IPS-NIHi11 (cell line): ENCODE results near the gene OPCML.
A peak's percentile ranks its signal among the peaks of the same experiment; 100 is the strongest.

Experiments
- DNase-seq: peaks from one replicate; pipeline ENCODE4 v3.0.0; 2012; ENCODE audit warnings: mixed read lengths, low spot score

Gene OPCML

DNA sequence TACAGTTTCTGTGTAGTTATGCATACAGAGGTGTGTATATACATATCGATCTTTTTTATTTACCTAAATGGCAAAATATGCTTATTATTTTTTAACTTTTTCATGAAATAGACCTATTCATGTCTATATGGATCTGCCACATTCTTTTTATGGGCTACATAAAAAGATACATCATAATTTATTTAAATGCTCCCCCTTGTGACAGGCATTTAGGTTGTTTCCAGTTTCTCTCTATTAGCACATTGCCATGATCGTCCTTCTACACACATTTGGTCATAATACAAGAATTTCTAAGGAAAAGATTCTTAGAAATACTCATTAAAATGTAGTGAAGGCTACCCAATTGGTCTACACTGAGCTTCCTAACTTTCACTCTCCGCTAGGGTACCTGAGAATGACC is 1067.4 kb downstream of the OPCML start:
- no peak for DNase-seq

DNA sequence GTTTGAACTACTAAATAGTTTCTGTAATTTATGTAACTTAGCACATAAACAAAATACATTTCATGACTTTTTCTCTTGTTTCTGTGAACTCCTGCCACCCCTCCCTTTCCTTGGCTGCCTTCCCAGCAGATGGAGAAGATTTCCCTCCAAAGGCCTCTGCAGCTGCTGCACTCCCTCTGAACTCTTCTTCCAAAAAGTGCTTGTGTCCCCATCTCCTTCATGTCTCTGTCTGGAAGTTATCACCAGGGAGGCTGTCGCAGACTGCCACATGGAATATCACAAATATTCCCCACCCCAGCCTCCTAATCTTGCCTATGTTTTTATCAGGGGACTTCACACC is 1068.3 kb downstream of the OPCML start:
- DNase-seq = no peak

DNA sequence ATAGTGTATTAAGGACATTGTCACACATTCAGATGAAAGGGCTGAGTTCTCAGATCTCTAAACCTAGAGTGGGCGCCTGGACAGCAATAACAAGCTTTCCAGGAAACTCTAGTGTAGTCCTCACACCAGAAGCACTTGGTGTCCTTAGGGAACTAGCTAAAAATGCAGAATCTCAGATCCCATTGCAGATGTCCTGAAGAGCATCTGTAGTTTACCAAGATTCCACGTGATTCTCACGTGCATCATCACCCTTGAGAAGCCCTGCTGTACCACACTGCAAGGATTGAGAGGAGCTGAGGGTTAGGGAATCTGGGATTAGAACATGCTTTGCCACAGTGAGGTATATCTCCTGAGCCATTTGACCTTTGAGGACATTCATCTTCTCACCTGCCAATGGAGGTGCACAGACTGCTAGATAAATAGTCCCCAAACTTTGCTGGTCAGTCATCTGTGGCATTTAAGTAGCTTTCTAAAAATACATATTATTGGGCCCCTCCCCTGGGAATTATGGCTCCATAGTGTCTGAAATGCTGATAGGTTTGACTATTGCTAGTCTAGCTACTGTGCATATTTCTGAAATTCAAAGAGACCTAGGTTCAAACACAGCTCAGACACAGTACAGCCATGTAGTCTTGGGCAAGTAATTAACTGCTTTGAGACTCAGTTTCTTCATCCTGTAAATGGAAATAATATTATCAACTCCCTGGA is 1068.9 kb downstream of the OPCML start:
- no peak for DNase-seq

DNA sequence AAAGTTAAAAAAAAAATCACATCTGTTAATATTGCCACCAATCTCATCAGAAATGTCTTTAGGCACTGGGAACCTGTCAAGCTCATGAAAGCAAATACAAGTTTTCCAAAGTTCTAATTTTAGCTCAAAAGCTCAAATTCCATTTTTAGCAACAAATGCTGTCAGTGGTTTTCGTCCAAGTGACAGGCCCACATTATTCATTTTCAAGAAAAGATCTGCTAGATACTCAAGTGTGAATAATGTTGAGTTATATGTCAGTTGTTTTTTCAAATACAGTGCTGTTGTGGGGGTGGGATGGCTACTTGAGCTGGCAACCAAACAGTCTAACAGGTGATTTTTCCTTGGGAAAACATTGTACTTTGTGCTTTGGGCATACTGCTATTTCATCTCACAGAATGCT is 1072.6 kb downstream of the OPCML start:
- no peak for DNase-seq

DNA sequence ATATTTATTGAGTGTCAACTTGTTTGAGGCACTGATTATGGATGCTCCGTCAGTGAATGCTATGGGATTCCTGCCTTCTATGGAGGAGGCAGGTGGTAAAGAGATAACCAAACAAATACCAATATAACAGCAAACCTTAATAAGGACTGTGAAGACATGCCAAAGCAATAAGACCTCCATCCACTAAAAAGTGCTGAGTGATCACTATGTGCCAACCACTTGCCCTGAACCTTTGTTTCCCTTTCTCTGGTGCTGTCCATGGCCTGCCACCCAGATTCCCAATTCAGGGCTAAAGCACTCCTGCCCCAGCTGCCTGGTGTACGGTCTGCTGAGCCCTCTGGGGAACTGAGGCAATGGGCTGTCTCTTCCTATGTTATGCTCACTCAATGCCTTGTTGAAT is 1074.9 kb downstream of the OPCML start:
- no peak for DNase-seq

DNA sequence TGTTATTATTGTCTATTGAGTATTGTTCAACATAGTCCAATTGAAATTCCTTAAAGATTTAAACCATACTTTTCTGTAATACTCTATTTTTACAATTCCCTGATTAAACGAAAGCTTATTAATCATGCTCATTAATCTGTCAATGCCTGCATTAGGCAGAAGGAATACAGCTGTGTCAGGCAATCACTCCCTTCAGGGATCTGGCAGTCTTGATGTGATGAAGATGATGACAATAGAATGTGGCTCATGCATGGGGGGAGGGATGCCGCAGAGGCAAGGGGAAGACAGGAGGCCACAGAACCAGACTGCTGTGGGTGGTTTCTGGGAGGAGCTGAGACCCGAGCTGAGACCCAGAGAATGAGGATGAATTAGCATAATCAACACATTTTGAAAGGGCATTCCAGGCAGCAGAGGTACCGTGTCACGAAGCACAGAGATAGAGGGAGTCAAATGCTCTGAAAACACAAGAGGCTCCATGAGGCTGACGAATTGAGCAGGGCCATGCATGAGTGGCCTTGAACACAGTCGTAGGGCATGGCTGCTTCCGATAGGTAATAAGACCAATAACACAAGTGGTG is 1075.5 kb downstream of the OPCML start:
- peak; percentile 30 for DNase-seq

DNA sequence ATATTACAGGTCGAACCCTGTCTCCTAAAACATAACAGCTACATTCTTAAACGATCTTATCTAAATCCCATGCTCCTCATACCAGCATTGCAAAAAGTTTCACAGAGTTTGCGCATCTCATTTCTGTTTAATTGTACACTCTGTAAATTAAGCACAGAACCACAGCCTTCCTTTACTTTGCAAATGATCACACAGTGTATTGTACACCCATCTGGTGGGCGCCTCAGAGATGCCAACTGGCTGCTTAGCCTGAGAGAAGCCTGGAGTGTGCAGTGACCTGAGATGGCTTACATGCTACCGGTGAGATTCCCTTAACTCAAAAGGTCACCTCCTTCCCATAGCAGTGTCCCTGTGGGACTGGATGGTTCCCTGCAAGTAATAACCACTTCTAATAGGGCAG is 1077.3 kb downstream of the OPCML start:
- DNase-seq = no peak

DNA sequence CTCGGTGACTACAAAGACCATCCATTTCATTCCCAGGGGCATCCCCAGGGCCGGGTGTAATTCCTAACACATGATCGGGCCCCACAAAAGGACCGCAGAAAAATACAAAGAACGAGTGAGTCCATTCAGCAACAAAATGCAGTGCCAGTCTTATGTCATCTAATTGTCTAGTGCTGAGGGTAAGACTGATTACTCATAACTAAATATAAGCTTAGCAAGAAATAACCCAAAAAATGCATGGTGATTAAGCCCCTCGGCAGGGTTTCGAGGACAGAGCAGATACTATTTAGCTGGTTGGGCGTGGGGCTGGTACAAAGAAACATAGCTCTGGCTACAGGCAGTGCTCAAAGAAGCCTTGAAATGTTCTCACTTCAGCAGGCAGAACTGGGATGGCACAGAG is 1078.9 kb downstream of the OPCML start:
- no peak for DNase-seq

DNA sequence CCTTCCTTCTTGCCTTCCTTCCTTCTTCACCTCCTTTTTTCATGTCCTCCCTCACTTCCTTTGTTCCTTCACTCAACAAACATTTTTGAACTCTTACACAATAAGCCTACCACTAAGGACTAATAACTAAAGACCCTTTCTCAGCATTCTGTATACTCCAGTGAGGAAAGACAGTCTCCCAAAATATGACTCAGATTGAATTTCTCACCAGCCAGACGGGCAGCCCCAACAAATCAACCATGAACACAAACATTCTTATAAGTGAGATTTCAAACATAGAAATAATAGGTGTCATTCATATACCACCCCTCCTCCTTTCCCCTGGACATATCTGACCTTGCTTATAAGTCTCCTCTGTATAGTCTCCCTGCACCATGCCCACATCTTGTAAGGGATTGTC is 1079.7 kb downstream of the OPCML start:
- no peak for DNase-seq

DNA sequence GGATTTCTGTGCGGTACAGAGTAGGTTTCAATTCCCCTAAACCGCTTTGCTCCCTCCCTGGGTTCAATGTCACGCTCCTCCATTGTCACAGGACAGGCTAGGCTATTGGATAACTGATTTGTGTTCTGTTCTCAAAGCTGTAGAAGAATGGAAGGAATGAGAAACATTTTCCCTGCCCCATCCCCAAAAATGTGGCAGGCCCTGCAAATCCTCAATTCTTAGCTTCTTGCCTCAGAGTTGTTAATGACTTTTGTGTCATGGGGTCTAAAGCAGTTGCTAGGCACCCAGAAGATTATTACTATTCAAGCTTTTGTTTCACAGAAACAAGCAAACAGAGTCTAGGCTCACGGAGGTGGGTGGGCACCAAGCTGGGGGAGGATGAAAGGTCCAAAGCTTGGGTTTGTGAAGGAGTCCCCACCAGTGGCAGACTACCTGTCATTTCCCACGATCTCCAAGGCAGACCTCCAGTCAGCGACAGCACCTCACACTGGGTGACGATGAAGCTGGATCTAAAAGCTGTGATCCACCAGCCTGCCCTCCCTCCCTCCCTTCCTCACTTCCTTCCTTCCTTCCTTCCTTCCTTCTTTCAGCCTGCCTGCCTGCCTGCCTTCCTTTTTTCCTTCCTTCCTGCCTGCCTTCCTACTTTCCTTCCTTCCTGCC is 1080.2 kb downstream of the OPCML start:
- peak; percentile 31 for DNase-seq

DNA sequence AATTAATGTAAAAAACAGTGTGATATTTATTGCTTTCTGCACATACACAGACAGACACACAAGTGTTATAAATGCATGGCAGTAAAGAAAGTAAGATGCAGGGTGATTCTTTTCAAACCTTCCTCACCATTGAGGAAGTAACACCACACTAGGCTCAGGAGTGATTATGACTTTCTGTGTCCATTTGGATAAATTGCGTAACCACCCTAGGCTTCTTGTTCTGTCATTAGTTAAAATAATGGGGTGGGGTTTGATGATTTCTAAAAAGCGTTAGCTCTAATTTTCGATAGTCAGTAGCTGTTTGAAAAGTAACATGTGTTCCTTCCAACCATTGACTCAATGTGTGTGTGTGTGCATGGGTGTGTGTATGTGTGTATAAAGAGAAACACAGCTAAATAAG is 1081.7 kb downstream of the OPCML start:
- DNase-seq = no peak

DNA sequence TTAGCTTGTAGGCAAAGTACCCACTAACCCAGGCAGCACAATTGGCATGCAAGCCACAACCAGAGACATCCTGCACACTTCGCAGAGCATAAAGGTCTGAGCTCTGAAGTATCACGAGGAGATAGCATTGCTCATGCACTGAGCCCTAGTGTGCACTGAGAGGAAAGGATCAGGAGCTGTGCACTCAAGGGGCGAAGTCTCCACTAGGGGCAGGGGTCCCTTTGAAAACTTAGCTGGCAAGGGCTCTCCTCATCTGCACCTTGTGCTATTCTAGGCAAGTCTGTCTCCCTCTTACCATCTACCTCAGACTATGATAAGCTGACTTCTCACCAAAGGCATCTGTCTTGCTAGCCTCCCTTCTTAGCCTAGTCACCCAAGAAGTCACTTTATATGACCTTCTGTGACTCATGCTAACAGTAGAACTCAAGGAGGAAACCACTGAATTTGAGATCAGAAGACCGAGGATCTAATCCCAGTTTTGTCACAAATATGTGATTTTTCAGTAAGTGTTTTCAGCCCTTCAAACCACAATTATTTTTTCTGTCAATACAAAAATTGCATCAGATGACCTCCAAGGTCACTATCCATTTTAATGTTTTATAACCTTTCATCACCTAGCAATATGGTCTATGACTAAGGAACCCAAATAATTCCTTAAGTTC is 1083.8 kb downstream of the OPCML start:
- DNase-seq = peak; percentile 33

DNA sequence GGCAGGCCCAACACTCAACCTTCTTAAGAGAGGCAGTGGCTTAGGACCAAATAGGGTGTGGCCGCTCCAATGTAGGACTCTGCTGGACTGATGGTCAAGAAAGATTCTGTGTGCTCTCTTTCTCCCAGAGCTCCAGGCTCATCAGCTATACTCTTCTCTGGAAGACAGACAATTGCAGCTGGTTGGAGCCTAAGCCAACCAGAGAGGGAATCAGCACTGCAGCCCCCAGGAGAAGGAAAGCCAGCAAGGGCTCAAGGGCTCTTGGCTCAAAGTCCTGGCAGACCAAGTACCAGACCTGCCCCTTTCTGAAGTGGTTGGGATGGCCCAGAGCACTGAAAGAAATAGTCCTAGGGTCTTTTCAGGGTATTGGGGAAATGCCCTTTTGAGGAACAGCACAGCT is 1084.5 kb downstream of the OPCML start:
- no peak for DNase-seq

DNA sequence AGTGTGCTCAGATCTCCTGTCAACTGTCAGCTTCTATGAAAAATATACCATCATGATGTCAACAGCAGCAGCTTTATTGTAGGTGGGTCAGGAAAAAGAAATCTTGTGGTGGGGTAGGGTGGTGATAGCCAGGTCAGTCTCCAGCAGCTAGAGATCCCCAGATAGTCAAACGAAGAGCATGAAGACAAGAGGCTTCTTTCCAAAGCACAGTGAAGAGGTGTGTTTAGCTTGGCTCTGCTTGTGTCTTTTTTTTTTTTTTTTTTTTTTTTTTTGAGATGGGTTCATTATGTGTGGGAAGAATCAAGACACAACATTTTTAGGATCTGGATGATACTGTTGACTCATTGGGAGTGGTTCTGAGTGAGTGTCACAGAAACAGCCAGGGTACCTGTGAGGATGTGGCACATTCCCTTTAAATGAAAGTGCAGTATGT is 1086.4 kb downstream of the OPCML start:
- DNase-seq = no peak

DNA sequence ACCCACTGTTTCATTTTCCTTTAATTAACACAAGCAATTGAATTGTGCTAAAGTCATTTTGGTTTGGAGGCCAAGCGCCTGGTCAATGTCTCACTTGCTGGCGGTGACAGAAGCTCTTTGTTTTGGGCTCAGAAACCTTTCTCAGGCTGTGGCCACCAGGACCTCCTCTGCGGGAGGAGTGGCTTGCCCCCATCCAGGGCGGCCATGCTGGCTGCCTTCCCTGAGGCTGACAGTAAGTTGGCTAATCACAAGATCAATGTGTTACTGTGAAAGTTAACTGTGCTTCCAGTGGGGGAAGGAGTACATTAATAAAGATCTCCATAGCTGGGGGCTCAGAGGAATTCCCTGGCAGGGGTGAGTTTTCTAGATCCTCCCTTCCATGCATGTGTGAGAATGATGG is 1087.4 kb downstream of the OPCML start:
- no peak for DNase-seq

DNA sequence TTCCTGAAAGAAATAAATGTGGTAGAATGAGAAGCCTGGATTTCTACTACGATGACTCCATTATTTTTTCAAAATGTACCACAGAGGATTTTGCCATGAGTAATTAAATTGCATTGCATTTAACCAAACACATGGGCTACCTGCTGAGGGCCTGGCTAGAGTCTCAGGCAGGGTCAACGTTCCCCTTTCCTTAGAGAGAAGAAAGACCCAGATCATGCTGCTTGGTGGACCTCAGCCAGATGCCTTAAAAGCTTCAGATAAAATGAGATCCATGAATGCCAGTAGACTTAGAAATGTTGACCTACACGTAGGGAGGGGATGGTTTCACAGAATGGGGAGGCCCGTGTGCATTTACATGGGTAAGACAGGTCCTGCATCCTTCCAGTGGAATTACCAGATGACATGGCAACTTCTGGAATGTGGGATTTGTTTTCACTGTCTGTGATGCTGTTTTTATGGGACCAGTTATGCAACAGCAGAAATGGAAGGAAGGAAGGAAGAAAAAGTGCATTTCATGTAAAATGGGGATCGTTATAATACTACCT is 1092.5 kb downstream of the OPCML start:
- no peak for DNase-seq

DNA sequence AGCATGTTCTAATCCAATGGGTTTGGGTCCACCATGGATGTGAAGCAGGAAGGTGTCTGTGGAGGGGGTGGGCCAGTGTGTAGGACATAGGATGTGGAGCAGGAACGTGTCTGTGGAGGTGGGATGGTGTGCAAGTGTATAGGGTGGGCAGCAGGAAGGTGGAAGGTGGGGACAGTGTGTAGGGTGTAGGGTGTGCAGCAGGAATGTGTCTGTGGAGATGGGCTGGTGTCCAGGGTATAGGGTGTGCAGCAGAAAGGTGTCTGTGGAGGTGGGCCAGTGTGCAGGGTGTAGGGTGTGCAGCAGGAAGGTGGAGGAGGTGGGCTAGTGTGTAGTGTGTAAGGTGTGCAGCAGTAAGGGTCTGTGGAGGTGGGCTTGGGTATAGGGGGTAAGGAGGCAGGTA is 1093.9 kb downstream of the OPCML start:
- no peak for DNase-seq

DNA sequence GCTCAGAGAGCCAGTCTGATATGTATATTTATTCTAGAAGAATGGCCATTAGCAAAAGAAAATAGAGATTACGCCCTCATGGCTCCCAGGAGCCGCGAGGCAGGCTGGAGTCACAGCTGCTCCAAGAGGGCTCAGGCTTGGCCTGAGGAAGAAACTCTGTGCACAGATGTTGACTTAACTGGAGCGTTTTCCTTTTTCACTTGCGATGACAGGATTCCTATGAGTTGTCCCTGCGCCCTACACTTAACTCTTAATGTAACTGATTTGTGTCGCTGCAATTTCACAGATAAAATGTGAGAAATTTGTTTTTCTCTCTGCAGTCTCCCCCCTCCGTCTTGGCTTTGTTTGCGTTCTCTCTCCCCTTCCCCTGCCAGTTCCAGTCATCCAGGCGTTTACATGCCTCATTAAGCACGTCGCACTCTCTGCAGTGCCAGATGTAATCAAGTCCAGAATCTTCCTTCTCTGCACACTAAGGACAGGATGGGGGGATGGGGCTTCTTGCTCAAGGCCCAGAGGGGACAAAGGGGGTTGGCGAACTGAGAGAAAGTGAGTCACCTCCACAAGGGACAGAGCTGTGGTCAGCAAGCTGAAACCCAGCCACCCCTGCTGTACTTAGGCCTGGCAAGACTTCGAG is 1101.8 kb downstream of the OPCML start:
- no peak for DNase-seq

DNA sequence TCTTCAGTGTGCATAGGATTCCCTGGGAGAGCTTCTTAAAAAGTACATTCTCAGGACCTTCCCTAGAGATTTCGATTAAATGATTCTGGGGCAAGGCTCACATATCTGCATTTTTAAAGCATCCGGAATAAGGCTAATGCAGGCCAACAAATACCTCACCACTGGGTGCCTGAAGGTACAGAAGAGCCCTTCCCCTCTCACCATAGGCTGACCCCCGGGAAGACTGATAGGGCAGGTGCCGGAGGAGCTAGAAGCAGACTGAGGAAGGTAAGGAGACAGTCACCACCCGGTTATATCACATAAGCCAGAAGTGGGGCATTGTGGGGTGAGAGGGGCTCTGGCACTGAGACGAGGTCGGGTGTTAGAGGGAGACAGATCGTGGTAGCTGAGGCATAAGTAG is 1102.6 kb downstream of the OPCML start:
- DNase-seq = no peak

DNA sequence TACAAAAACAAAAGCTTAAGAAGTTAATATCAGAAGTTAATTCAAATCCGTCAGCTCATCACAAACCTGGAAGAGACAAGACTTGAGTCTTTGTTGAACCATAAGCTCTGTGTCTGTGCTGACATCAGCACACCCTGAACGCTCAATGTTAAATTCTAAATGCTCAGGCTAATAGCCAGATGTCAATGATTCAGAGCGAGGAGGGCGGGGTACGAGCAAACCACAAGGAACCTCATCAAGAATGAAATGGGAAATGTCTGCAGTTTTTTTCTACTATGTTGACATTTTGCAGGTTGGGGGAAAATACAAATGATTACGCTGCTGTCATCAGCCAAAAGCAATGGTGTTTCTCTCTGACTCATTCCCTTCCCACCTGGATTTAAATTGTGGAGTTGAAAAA is 1104.7 kb downstream of the OPCML start:
- DNase-seq = no peak

DNA sequence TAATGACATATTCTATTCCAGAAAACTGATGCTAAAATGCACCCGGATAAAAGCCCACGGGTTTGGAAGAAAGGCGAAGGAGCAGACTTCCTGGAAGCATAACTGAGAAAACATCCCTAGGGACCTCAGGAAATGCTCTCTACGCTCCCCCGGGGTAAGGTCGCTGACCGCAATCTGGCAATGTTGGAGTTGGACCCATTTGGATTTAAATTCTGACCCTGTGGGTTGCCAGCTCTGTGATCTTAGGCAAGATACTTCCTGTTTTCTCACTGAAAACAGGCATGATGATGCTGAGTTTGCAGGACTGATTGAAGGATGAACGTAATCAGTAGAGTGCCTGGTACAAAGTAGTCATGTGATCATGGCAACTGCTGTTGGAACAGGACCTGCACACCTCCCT is 1107.9 kb downstream of the OPCML start:
- no peak for DNase-seq

DNA sequence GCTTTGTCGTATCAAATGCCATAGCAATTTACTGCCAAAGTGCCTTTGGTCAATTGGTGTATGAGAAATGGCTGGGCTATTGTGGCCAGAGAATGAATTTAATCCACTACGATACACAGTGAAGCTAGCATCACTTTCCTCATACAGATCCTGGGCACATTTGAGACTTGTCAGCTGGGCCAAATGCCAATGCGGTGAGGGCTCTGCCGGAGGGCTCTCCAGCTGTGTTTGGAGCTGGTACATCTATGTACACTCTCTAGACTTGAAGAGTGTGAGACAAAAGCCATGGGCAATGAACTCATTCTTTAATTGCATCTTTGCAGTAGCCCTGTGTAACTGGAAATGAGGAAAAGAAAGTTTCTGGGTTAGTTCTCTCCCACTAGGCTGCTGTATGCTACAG is 1109.0 kb downstream of the OPCML start:
- DNase-seq = no peak

DNA sequence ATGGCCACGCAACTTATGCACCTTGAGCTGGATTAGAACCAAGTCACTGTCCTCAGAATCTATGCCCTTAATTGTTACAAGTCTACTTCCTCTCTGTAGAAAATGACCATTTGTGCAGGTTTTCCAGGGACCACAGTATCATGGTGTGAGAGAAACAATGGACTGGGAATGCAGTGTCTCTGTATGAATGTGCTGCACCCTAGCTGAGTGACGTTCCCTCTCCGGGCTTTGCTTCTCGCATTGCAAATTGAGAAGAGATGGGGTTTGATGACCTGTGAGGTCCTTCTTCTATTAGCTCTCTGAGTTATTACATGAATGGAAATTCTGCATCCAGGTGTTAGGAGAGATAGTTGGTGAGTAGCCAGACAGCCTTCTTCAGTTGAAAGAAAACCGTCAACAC is 1109.6 kb downstream of the OPCML start:
- no peak for DNase-seq
